SK-N-SH (cell line): Measurements from ENCODE around the gene TEKT2.

Source experiments
- EP300 ChIP-seq, 2 experiments: IDR thresholded peaks; 2 replicates each; pipeline versions ENCODE4 v1.4.0 to v1.6.1; 2012; ENCODE audit warnings: borderline replicate concordance in 1 of 2, low read depth in 1 of 2, low read length in 1 of 2
- FOSL2 ChIP-seq: IDR thresholded peaks from 2 replicates; pipeline ENCODE4 v1.4.0; 2012; ENCODE audit warnings: low read depth, mild to moderate bottlenecking, moderate library complexity, borderline replicate concordance
- SIN3A ChIP-seq: IDR thresholded peaks from 2 replicates; pipeline ENCODE4 v1.6.1; 2012; ENCODE audit warnings: low read depth, mild to moderate bottlenecking, low read length, moderate library complexity, borderline replicate concordance
- TF ChIP-seq, protein P1 (sequence below): fragments of 200-600 bp; sonication (generic); IDR thresholded peaks from 2 replicates; pipeline ENCODE4 v1.6.1; 2017; ENCODE audit warnings: antibody characterized with exemption, mild to moderate bottlenecking, moderate library complexity
- TF ChIP-seq, protein P2 (sequence below): IDR thresholded peaks from 2 replicates; pipeline ENCODE4 v1.4.0; 2012; ENCODE audit warnings: low read depth

DNA sequence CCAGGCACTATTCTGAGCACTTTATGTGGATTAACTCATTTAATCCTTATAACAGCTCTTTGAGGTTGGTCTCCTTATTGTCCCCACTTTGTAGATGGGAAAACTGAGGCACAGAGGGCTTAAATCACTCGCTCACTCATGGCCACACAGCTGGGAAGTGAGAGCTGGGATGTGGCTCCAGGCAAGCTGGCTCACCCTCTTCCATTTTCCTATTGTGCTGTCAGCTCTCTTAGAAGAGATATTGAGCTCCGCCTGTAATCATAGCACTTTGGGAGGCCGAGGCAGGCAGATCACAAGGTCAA is 45.0 kb downstream of the TEKT2 start:
- TF ChIP-seq, protein P1, sequence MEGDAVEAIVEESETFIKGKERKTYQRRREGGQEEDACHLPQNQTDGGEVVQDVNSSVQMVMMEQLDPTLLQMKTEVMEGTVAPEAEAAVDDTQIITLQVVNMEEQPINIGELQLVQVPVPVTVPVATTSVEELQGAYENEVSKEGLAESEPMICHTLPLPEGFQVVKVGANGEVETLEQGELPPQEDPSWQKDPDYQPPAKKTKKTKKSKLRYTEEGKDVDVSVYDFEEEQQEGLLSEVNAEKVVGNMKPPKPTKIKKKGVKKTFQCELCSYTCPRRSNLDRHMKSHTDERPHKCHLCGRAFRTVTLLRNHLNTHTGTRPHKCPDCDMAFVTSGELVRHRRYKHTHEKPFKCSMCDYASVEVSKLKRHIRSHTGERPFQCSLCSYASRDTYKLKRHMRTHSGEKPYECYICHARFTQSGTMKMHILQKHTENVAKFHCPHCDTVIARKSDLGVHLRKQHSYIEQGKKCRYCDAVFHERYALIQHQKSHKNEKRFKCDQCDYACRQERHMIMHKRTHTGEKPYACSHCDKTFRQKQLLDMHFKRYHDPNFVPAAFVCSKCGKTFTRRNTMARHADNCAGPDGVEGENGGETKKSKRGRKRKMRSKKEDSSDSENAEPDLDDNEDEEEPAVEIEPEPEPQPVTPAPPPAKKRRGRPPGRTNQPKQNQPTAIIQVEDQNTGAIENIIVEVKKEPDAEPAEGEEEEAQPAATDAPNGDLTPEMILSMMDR: no peak
- no peak for TF ChIP-seq EP300 (IDR thresholded peaks at IDR 0.05; ENCODE audit: borderline replicate concordance in 1 of 2, low read depth in 1 of 2, low read length in 1 of 2)
- TF ChIP-seq, protein P2, sequence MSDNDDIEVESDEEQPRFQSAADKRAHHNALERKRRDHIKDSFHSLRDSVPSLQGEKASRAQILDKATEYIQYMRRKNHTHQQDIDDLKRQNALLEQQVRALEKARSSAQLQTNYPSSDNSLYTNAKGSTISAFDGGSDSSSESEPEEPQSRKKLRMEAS: no peak
- TF ChIP-seq SIN3A: no peak
- TF ChIP-seq FOSL2: no peak
